KMS-11 (cell line): ENCODE measurements around the gene CCDC136.

ENCODE experiments used
- H2AFZ ChIP-seq: fragments of 200-600 bp; sonication (generic); 2 replicates; pipeline ENCODE4 v1.6.1; 2016; ENCODE audit warnings: antibody characterized with exemption, mixed run types, low read depth
- H3K27ac ChIP-seq: fragments of 200-600 bp; sonication (generic); 2 replicates; pipeline ENCODE4 v1.6.1; 2016; ENCODE audit warnings: mild to moderate bottlenecking, mixed run types
- H3K27me3 ChIP-seq: fragments of 200-600 bp; sonication (generic); 2 replicates; pipeline ENCODE4 v1.6.1; 2017; ENCODE audit warnings: mild to moderate bottlenecking, low read depth, mixed run types, moderate library complexity; ENCODE audit not compliant: insufficient read depth
- H3K36me3 ChIP-seq: fragments of 200-600 bp; sonication (generic); 2 replicates; pipeline ENCODE4 v1.6.1; 2017; ENCODE audit warnings: mild to moderate bottlenecking, mixed run types; ENCODE audit not compliant: insufficient read depth
- H3K4me1 ChIP-seq: fragments of 200-600 bp; sonication (generic); 2 replicates; pipeline ENCODE4 v1.6.1; 2016; ENCODE audit warnings: mild to moderate bottlenecking, low read depth, mixed run types; ENCODE audit not compliant: poor library complexity, severe bottlenecking
- H3K4me2 ChIP-seq: fragments of 200-600 bp; sonication (generic); 2 replicates; pipeline ENCODE4 v1.7.0; 2016; ENCODE audit warnings: mild to moderate bottlenecking, mixed run types
- H3K4me3 ChIP-seq: fragments of 200-600 bp; sonication (generic); IDR thresholded peaks from 2 replicates; pipeline ENCODE4 v1.6.1; 2017; ENCODE audit warnings: low read depth, low read length, mixed read lengths; ENCODE audit not compliant: insufficient read depth
- H3K79me2 ChIP-seq: fragments of 200-600 bp; sonication (generic); 2 replicates; pipeline ENCODE4 v1.6.1; 2016; ENCODE audit warnings: low read depth, mixed run types; ENCODE audit not compliant: insufficient read depth
- H3K9ac ChIP-seq: fragments of 200-600 bp; sonication (generic); 2 replicates; pipeline ENCODE4 v1.6.1; 2016; ENCODE audit warnings: mild to moderate bottlenecking, mixed run types
- H4K20me1 ChIP-seq: fragments of 200-600 bp; sonication (generic); 2 replicates; pipeline ENCODE4 v1.6.1; 2016; ENCODE audit warnings: mild to moderate bottlenecking, mixed run types; ENCODE audit not compliant: insufficient read depth
- TF ChIP-seq, protein P1 (sequence below): fragments of 200-600 bp; sonication (generic); conservative IDR thresholded peaks from 2 replicates; pipeline ENCODE4 v1.6.1; 2017; ENCODE audit warnings: low read depth, mild to moderate bottlenecking, antibody characterized with exemption, low read length, moderate library complexity, mixed read lengths

CCDC136 gene

DNA sequence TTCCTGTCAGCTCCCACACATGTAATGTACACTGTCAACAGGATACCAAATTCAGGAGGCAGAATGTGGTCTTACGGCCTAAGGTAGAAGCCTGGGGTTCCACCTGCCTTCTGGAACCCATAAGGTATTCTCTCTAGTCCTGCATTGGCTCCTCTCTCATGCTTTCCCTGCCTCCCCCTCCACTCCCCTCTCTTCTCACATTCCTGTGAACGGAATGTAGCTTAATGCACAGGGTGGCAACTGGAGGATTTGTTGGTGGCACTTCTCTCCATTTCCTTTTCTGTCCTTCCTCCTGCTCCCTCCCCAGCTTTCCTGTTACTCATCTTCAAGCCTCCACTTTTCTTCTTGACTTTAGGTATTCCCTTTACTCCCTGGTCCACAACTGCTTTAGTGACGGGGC lies 26.9 kb downstream of the CCDC136 start:
- Histone ChIP-seq H4K20me1 (no peaks in the 10 kb centered on the region), H3K79me2 (no peaks in the 10 kb centered on the region), H3K9ac (no peak overlapping the region), H2AFZ (no peak overlapping the region), H3K4me1 (no peaks in the 10 kb centered on the region), H3K27me3 (no peaks in the 10 kb centered on the region), H3K27ac (no peak overlapping the region), H3K4me2 (no peak overlapping the region), H3K36me3 (no peaks in the 10 kb centered on the region), H3K4me3 (no peak overlapping the region)
- TF ChIP-seq, protein P1, sequence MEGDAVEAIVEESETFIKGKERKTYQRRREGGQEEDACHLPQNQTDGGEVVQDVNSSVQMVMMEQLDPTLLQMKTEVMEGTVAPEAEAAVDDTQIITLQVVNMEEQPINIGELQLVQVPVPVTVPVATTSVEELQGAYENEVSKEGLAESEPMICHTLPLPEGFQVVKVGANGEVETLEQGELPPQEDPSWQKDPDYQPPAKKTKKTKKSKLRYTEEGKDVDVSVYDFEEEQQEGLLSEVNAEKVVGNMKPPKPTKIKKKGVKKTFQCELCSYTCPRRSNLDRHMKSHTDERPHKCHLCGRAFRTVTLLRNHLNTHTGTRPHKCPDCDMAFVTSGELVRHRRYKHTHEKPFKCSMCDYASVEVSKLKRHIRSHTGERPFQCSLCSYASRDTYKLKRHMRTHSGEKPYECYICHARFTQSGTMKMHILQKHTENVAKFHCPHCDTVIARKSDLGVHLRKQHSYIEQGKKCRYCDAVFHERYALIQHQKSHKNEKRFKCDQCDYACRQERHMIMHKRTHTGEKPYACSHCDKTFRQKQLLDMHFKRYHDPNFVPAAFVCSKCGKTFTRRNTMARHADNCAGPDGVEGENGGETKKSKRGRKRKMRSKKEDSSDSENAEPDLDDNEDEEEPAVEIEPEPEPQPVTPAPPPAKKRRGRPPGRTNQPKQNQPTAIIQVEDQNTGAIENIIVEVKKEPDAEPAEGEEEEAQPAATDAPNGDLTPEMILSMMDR: no peak

DNA sequence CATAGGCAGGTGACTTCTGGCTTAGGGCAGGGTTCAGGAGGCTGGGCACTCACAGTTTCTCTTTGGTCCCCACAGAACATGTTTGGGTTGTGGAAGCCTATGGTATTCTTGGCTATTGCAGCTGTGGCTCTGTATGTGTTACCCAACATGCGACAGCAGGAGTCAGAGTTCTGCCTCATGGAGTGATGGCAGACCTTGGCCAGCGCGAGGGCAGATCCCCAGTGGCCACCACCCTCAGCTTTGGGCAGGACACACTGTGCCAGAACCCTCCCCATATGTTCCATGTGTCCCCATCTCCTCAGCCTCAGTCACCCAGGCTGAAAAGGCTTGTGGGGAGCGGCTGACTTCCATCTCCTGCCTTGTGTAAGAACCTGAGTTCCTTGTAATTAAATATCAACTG lies 30.0 kb downstream of the CCDC136 start:
- H4K20me1 ChIP-seq: no peaks in the 10 kb centered on the region
- H3K4me2 ChIP-seq: no peak overlapping the region
- TF ChIP-seq, protein P1: no peak

DNA sequence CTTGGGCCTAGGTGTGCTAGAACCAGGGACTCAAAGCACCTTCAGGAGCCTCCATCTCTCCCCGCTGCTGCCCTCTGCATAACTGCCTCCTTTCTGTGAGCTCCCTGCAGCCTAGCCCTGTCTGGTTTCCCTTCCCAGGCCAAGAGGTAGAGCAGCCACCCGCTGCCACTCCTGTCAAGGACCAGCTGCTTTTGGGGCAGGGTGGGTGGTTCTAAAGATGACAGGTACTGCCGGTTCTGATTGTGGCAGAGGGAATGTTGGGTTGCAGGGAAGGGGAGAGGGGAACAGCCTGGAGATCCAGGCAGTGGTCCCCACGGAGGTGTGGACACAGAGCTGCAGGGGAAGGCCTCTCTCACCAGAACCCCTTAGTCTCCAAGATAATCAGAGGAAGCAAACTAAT lies 34.7 kb downstream of the CCDC136 start:
- no peak overlapping the region for H3K4me3 ChIP-seq
- H4K20me1 ChIP-seq: no peaks in the 10 kb centered on the region
- no peak overlapping the region for H2AFZ ChIP-seq
- no peak overlapping the region for H3K4me2 ChIP-seq
- peaks cover 10% of the 10 kb centered on the region for H3K27me3 ChIP-seq
- no peaks in the 10 kb centered on the region for H3K4me1 ChIP-seq
- H3K9ac ChIP-seq: no peak overlapping the region
- no peaks in the 10 kb centered on the region for H3K79me2 ChIP-seq
- H3K27ac ChIP-seq: no peak overlapping the region
- no peaks in the 10 kb centered on the region for H3K36me3 ChIP-seq
- TF ChIP-seq, protein P1: no peak

More for the DNA sequence above, 30.0 kb downstream of the CCDC136 start:
- H3K4me3 ChIP-seq: no peak overlapping the region
- no peak overlapping the region for H2AFZ ChIP-seq
- no peaks in the 10 kb centered on the region for H3K27me3 ChIP-seq
- no peak overlapping the region for H3K9ac ChIP-seq
- no peaks in the 10 kb centered on the region for H3K36me3 ChIP-seq
- no peaks in the 10 kb centered on the region for H3K4me1 ChIP-seq
- no peak overlapping the region for H3K27ac ChIP-seq
- H3K79me2 ChIP-seq: no peaks in the 10 kb centered on the region

DNA sequence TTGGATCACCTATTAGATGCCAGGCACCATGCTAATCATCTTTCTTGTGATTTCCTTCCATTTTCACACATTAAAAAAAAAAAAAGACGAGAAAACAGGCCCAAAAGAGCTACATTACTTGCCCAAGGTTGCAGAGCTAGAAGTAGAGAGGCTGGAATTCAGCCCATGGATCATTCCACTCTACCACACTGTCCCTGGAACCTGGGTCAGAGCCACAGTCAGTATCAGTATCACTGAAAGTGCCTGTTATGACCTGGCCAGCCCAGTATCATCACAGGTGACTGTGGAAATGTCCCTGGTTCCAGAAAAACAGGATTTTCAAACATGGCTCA lies 35.1 kb downstream of the CCDC136 start:
- H3K9ac ChIP-seq: no peak overlapping the region
- no peaks in the 10 kb centered on the region for H3K79me2 ChIP-seq
- no peaks in the 10 kb centered on the region for H4K20me1 ChIP-seq
- no peak overlapping the region for H3K4me3 ChIP-seq
- H3K4me2 ChIP-seq: no peak overlapping the region
- no peaks in the 10 kb centered on the region for H3K36me3 ChIP-seq
- TF ChIP-seq, protein P1: no peak
- peaks cover 10% of the 10 kb centered on the region for H3K27me3 ChIP-seq
- no peak overlapping the region for H3K27ac ChIP-seq
- H3K4me1 ChIP-seq: no peaks in the 10 kb centered on the region
- H2AFZ ChIP-seq: no peak overlapping the region
